Fibroblast of lung (primary cell): ENCODE results near the gene SPOCK3. TPM values are rescaled to one million over a fixed set of nuclear protein-coding genes. Genes with fewer than 3 reads are reported as not detected.

Experiments used
- DNase-seq, 2 donors: peaks; one replicate each; pipeline versions ENCODE4 v3.0.0 to v3.0.0-alpha.2; 2010; ENCODE audit warnings: low read depth in 2 of 2
- H2AFZ ChIP-seq: 2 replicates; pipeline ENCODE4 v1.5.1; 2012; ENCODE audit warnings: low read length, control low read depth, inconsistent platforms
- H3K27ac ChIP-seq: 2 replicates; pipeline ENCODE4 v1.5.1; 2011; ENCODE audit warnings: low read length, control low read depth; ENCODE audit not compliant: insufficient read depth
- H3K27me3 ChIP-seq: 2 replicates; pipeline ENCODE4 v1.5.1; 2011; ENCODE audit warnings: mild to moderate bottlenecking, low read length; ENCODE audit not compliant: control insufficient read depth, insufficient read depth
- H3K36me3 ChIP-seq: 2 replicates; pipeline ENCODE4 v1.5.1; 2011; ENCODE audit warnings: low read length; ENCODE audit not compliant: control insufficient read depth, insufficient read depth
- H3K4me1 ChIP-seq: 2 replicates; pipeline ENCODE4 v1.5.1; 2011; ENCODE audit warnings: low read length; ENCODE audit not compliant: control insufficient read depth, insufficient read depth; ENCODE audit errors: extremely low read depth
- H3K4me2 ChIP-seq: 2 replicates; pipeline ENCODE4 v1.5.1; 2011; ENCODE audit warnings: low read length, control low read depth; ENCODE audit not compliant: insufficient read depth; ENCODE audit errors: extremely low read depth
- H3K4me3 ChIP-seq, 4 experiments: fragments of 200-600 bp in 1 of 4; sonication (generic) in 1 of 4; replicated peaks in 1 of 4; 2 replicates each; pipeline ENCODE4 v1.5.1; 2011 to 2016; ENCODE audit warnings: low read length in 4 of 4, low read depth in 3 of 4, mild to moderate bottlenecking in 3 of 4, control low read depth in 2 of 4, inconsistent platforms in 1 of 4, mixed read lengths in 1 of 4; ENCODE audit not compliant: insufficient read depth in 1 of 4; ENCODE audit errors: control extremely low read depth in 1 of 4
- H3K79me2 ChIP-seq: 2 replicates; pipeline ENCODE4 v1.5.1; 2012; ENCODE audit warnings: mild to moderate bottlenecking, low read length, inconsistent platforms; ENCODE audit not compliant: control insufficient read depth, insufficient read depth
- H3K9ac ChIP-seq: 2 replicates; pipeline ENCODE4 v1.5.1; 2011; ENCODE audit warnings: mild to moderate bottlenecking, low read length, control low read depth; ENCODE audit not compliant: insufficient read depth
- H3K9me3 ChIP-seq: 2 replicates; pipeline ENCODE4 v1.5.1; 2012; ENCODE audit warnings: low read depth, low read length; ENCODE audit not compliant: control insufficient read depth, insufficient read depth
- H4K20me1 ChIP-seq: 2 replicates; pipeline ENCODE4 v1.5.1; 2011; ENCODE audit warnings: low read length; ENCODE audit not compliant: control insufficient read depth, insufficient read depth; ENCODE audit errors: extremely low read depth
- EZH2 ChIP-seq: IDR thresholded peaks from 2 replicates; pipeline ENCODE4 v1.5.1; 2012; ENCODE audit warnings: low read length, control low read depth, mild to moderate bottlenecking; ENCODE audit errors: missing control alignments
- polyA plus RNA-seq, 2 donors: library from polyadenylated mRNA; depleted of rRNA in 1 of 2; stranded (reverse) in 1 of 2; unstranded in 1 of 2; fragments of >200 nt; gene quantifications; 2 replicates each; pipeline ENCODE4 v1.2.1, GENCODE V29; 2011 to 2012; ENCODE audit warnings: missing spikeins in 1 of 2
- total RNA-seq: library from RNA; depleted of rRNA; stranded (reverse); fragments of >200 nt; gene quantifications from 2 replicates; pipeline ENCODE4 v1.2.1, GENCODE V29; 2014
- TF ChIP-seq, protein P1 (sequence below), 2 donors: IDR thresholded peaks in 1 of 2; conservative IDR thresholded peaks in 1 of 2; 1 replicate in 1 of 2; 2 replicates in 1 of 2; pipeline ENCODE4 v1.5.1; 2011 to 2012; ENCODE audit warnings: low read length in 2 of 2, control low read depth in 1 of 2, inconsistent platforms in 1 of 2, low read depth in 1 of 2, mild to moderate bottlenecking in 1 of 2

The SPOCK3 gene
- total and polyA plus RNA-seq, 2 donors (not counting 1 experiment from before 2014, with no cell fraction given), result under 0.01 to 0.08 TPM

DNA sequence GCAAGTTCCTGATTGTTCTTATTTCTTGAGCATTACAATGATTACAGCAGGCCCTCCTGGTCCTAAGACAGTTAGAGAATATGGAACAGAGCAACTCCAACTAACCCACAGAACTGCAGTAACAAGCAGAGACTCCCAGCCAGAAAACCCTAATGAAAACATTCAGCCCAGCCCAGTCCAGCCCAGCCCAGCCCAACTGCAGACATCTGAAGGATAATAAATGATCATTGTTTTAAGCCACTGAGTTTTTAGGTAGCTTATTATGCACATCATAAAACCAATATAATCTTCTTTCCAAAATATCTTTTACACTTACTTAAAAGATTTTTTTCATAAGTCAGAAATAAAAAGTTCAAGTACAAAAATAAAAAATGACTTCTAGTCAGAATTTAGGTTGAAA, 51.3 kb downstream of the SPOCK3 start:
- no peak for TF ChIP-seq EZH2
- TF ChIP-seq, protein P1, sequence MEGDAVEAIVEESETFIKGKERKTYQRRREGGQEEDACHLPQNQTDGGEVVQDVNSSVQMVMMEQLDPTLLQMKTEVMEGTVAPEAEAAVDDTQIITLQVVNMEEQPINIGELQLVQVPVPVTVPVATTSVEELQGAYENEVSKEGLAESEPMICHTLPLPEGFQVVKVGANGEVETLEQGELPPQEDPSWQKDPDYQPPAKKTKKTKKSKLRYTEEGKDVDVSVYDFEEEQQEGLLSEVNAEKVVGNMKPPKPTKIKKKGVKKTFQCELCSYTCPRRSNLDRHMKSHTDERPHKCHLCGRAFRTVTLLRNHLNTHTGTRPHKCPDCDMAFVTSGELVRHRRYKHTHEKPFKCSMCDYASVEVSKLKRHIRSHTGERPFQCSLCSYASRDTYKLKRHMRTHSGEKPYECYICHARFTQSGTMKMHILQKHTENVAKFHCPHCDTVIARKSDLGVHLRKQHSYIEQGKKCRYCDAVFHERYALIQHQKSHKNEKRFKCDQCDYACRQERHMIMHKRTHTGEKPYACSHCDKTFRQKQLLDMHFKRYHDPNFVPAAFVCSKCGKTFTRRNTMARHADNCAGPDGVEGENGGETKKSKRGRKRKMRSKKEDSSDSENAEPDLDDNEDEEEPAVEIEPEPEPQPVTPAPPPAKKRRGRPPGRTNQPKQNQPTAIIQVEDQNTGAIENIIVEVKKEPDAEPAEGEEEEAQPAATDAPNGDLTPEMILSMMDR (conservative IDR thresholded peaks at IDR 0.05 in 1 of 2, IDR thresholded peaks at IDR 0.05 in 1 of 2; ENCODE audit: low read depth in 1 of 2, low read length in 2 of 2), result no peak
- no peak overlapping the region for H2AFZ ChIP-seq
- no peak overlapping the region for H3K4me3 ChIP-seq
- no peaks in the 10 kb centered on the region for H3K9me3 ChIP-seq
- no peak overlapping the region for H3K9ac ChIP-seq
- H3K27ac ChIP-seq, result no peak overlapping the region
- no peaks in the 10 kb centered on the region for H3K27me3 ChIP-seq
- H3K4me2 ChIP-seq, result no peak overlapping the region
- no peaks in the 10 kb centered on the region for H3K36me3 ChIP-seq
- H4K20me1 ChIP-seq, result no peaks in the 10 kb centered on the region
- H3K4me1 ChIP-seq, result no peaks in the 10 kb centered on the region
- no peaks in the 10 kb centered on the region for H3K79me2 ChIP-seq
- DNase-seq, result no peak

- no peak for TF ChIP-seq EZH2
- TF ChIP-seq, protein P1 (conservative IDR thresholded peaks at IDR 0.05 in 1 of 2, IDR thresholded peaks at IDR 0.05 in 1 of 2; ENCODE audit: low read depth in 1 of 2, low read length in 2 of 2), result no peak
- Histone ChIP-seq H3K79me2 (no peaks in the 10 kb centered on the region), H3K27ac (no peak overlapping the region), H3K9ac (no peak overlapping the region), H3K4me3 (no peak overlapping the region), H2AFZ (no peak overlapping the region), H3K36me3 (no peaks in the 10 kb centered on the region), H3K4me2 (no peak overlapping the region), H3K27me3 (no peaks in the 10 kb centered on the region), H3K4me1 (no peaks in the 10 kb centered on the region), H3K9me3 (no peaks in the 10 kb centered on the region), H4K20me1 (no peaks in the 10 kb centered on the region)
- DNase-seq, result no peak
Observed at GRCh38 chr4:167177925-167178324, 56.4 kb downstream of the SPOCK3 start.

DNA sequence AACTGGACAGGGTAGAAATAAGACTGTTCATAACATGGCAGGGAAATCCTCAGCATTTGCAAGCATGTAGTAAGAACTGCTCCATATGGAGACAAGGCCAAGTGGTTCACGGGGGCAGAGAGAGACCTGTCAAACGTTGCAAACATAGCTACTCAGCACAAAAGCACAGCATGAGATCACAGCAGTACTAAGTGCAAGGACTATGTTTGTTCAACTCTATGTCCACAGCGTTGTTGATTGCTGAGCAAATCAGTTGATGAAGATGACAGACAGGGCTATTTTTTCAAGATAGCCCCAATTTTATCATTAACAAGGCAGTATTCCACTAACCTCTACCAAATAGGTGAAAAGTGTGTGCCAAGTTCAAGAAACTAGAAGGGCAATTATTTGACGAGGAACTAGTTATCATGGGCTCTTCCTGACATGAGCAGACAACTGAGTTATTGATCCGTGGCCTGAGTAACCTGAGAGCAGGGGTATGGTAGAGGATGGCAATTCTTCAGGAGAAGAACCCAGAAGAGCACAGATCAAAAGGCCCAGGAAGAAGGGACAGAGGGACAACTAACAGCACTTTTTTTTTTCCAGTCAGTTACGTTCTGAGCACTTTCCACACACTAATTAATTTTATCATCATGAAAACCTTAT, 57.4 kb downstream of the SPOCK3 start:
- DNase-seq, result no peak
- no peaks in the 10 kb centered on the region for H3K27me3 ChIP-seq
- no peaks in the 10 kb centered on the region for H3K4me1 ChIP-seq
- H2AFZ ChIP-seq, result no peak overlapping the region
- H3K4me2 ChIP-seq, result no peak overlapping the region
- no peak overlapping the region for H3K4me3 ChIP-seq
- no peaks in the 10 kb centered on the region for H3K79me2 ChIP-seq
- no peaks in the 10 kb centered on the region for H4K20me1 ChIP-seq
- TF ChIP-seq EZH2, result no peak
- TF ChIP-seq, protein P1 (conservative IDR thresholded peaks at IDR 0.05 in 1 of 2, IDR thresholded peaks at IDR 0.05 in 1 of 2; ENCODE audit: low read depth in 1 of 2, low read length in 2 of 2), result no peak
- H3K9me3 ChIP-seq, result no peaks in the 10 kb centered on the region
- no peaks in the 10 kb centered on the region for H3K36me3 ChIP-seq
- H3K27ac ChIP-seq, result no peak overlapping the region
- H3K9ac ChIP-seq, result no peak overlapping the region
